Esophagus squamous epithelium (tissue), 5 donors: ENCODE measurements around the gene OR9G1. TPM values are rescaled to one million over a fixed set of nuclear protein-coding genes. Genes with fewer than 3 reads are reported as not detected.
"Not testable (repeated sequence)": the region's sequence is repeated elsewhere in the genome, so short reads cannot be mapped to it uniquely, and the experiment has no call there.

Experiments used
- DNase-seq: peaks from one replicate; lab custom pipeline; 2025; lab: John Stamatoyannopoulos, UW
- H3K27ac ChIP-seq, 4 donors: fragments of 200-600 bp; sonication (generic); one replicate each; pipeline ENCODE4 v1.5.1; 2016 to 2019; ENCODE audit warnings: mild to moderate bottlenecking in 1 of 4
- H3K27me3 ChIP-seq, 4 donors: fragments of 200-600 bp; sonication (generic); 1 replicate in 3 of 4; 2 replicates in 1 of 4; pipeline versions ENCODE4 v1.5.1 to v1.6.0; 2017 to 2021; ENCODE audit warnings: antibody characterized with exemption in 1 of 4
- H3K36me3 ChIP-seq, 3 donors: fragments of 200-600 bp; sonication (generic); one replicate each; pipeline ENCODE4 v1.5.1; 2016 to 2019
- H3K4me1 ChIP-seq, 3 donors: fragments of 200-600 bp; sonication (generic); one replicate each; pipeline ENCODE4 v1.5.1; 2017 to 2019
- H3K4me3 ChIP-seq, 4 donors: fragments of 200-600 bp; sonication (generic); 1 replicate in 3 of 4; 2 replicates in 1 of 4; pipeline ENCODE4 v1.5.1; 2016 to 2019; ENCODE audit warnings: mild to moderate bottlenecking in 2 of 4, moderate library complexity in 1 of 4
- H3K9me3 ChIP-seq, 3 donors: fragments of 200-600 bp; sonication (generic); one replicate each; pipeline ENCODE4 v1.5.1; 2016 to 2019
- POLR2A ChIP-seq, 4 donors: fragments of 450-650 bp; IDR thresholded peaks; one replicate each; pipeline ENCODE4 v1.6.1; 2017; ENCODE audit warnings: antibody characterized with exemption in 4 of 4, mild to moderate bottlenecking in 4 of 4, moderate library complexity in 3 of 4
- WGBS, 2 donors: methylation state at CpG; one replicate each; pipeline ENCODE4 v1.1.5; 2018; 5-methylcytosine and 5-hydroxymethylcytosine counted together
- intact Hi-C: fragments of 100-400 bp; cut with DNase I; formaldehyde crosslinking; loops from one replicate; pipeline ENCODE4 v1.15.0; 2022
- total RNA-seq, 4 donors: library from RNA; depleted of rRNA; stranded (reverse); fragments of >200 nt; gene quantifications; one replicate each; pipeline ENCODE4 v1.1.0, GENCODE V29; 2016
- TF ChIP-seq, protein P1 (sequence below), 6 experiments: fragments of 450-650 bp in 4 of 6; fragments of 200-600 bp in 2 of 6; sonication (generic) in 2 of 6; IDR thresholded peaks; one replicate each; pipeline ENCODE4 v1.5.1; 2016 to 2019; ENCODE audit warnings: antibody characterized with exemption in 6 of 6, mild to moderate bottlenecking in 4 of 6, moderate library complexity in 4 of 6
- donor health status: DM: yes; HTN: yes; CAD: no.

OR9G1 gene, protein sequence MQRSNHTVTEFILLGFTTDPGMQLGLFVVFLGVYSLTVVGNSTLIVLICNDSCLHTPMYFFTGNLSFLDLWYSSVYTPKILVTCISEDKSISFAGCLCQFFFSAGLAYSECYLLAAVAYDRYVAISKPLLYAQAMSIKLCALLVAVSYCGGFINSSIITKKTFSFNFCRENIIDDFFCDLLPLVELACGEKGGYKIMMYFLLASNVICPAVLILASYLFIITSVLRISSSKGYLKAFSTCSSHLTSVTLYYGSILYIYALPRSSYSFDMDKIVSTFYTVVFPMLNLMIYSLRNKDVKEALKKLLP
- total RNA-seq: not detected

DNA sequence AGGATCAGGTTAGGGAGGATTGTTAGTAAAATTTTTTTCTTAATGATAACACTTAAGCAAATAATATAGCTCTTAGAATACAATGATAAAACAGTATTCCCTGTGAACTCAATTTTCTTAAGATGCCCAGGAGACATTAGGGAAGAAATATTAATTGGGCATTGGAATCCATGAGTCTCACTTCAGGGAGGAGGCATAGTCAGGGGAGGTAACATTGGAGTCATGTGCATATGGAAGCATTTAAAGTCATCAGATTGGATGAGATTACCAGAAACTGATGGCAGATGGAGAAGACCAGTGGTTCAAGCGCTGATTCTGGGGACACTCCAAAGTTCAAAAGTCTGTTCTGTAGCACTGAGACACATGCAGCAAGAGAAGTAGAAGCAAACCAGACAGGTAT lies at the start of gene OR9G1:
Gene OR9G1 (plus strand): TSS at position 301 of the 400 bp plus-strand sequence. CDS start 1,293 bp downstream, outside the sequence.
- Histone ChIP-seq H3K27ac (no peak within 1 kb of the TSS), H3K4me1 (no peaks in the 10 kb centered on the region), H3K9me3 (no peaks in the 10 kb centered on the region), H3K4me3 (no peak within 1 kb of the TSS), H3K27me3 (no peaks in the 10 kb centered on the region), H3K36me3 (no peaks in the 10 kb centered on the region)
- TF ChIP-seq, protein P1, sequence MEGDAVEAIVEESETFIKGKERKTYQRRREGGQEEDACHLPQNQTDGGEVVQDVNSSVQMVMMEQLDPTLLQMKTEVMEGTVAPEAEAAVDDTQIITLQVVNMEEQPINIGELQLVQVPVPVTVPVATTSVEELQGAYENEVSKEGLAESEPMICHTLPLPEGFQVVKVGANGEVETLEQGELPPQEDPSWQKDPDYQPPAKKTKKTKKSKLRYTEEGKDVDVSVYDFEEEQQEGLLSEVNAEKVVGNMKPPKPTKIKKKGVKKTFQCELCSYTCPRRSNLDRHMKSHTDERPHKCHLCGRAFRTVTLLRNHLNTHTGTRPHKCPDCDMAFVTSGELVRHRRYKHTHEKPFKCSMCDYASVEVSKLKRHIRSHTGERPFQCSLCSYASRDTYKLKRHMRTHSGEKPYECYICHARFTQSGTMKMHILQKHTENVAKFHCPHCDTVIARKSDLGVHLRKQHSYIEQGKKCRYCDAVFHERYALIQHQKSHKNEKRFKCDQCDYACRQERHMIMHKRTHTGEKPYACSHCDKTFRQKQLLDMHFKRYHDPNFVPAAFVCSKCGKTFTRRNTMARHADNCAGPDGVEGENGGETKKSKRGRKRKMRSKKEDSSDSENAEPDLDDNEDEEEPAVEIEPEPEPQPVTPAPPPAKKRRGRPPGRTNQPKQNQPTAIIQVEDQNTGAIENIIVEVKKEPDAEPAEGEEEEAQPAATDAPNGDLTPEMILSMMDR (IDR thresholded peaks at IDR 0.05): no peak
- TF ChIP-seq POLR2A (IDR thresholded peaks at IDR 0.05): no peak
- WGBS, 2 donors: 84 to 93% methylated on average over 1 of the region's 1 CpG
- no peak for DNase-seq
- intact Hi-C loops: no loop called here

DNA sequence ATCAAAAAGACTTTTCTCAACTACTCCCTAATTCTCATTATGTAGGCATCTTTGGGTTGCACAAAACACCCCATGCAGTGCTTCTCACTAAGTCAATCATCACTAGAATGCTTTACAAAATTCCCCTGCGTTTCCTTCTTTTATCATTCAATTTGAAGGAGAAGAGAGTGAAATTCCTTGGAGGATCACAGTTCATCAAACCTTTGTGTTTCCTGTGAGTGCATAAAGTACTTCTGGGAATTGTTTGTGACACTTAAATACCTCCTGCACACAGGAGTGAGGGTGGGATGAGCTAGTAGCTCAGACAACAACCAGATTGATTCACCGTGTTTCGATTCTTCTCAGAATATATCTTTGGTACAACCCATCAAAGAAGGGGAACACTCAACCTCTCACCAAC lies 39.1 kb upstream of the OR9G1 start:
- no peaks in the 10 kb centered on the region for H3K4me1 ChIP-seq
- no peaks in the 10 kb centered on the region for H3K36me3 ChIP-seq
- no peak overlapping the region for H3K27ac ChIP-seq
- 22 to 25% methylated on average over 3 of the region's 3 CpGs for WGBS, 2 donors
- TF ChIP-seq POLR2A (IDR thresholded peaks at IDR 0.05): no peak
- TF ChIP-seq, protein P1 (IDR thresholded peaks at IDR 0.05): no peak
- DNase-seq: no peak
- no peaks in the 10 kb centered on the region for H3K9me3 ChIP-seq
- H3K27me3 ChIP-seq: no peaks in the 10 kb centered on the region
- intact Hi-C loops: no loop called here
- H3K4me3 ChIP-seq: no peak overlapping the region

DNA sequence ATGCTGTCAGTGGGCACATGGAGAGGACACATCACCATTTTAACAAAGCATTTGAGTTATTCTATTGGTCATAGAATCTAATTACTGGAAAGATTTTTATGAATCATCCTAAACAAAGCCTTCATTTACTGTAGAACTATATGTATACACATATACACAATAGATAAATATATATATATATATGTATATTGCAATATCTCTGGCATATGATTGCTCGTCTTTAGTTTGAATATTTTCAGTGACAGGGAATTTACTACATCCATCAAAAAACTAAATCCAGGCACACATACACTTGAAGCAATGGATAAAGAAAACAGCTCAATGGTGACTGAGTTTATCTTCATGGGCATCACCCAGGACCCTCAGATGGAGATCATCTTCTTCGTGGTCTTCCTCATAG lies 35.5 kb upstream of the OR9G1 start, which contains the start of gene OR5AR1:
Gene OR5AR1 (plus strand): TSS at position 301 of the 400 bp plus-strand sequence. CDS start 0 bp downstream, at position 301.
- no peaks in the 10 kb centered on the region for H3K27me3 ChIP-seq
- H3K4me1 ChIP-seq: no peaks in the 10 kb centered on the region
- TF ChIP-seq POLR2A (IDR thresholded peaks at IDR 0.05): no peak
- TF ChIP-seq, protein P1 (IDR thresholded peaks at IDR 0.05): no peak
- no peak within 1 kb of the TSS for H3K4me3 ChIP-seq
- WGBS, 2 donors: 62 to 69% methylated on average over 2 of the region's 2 CpGs
- no peaks in the 10 kb centered on the region for H3K9me3 ChIP-seq
- H3K36me3 ChIP-seq: no peaks in the 10 kb centered on the region
- DNase-seq: no peak
- no peak within 1 kb of the TSS for H3K27ac ChIP-seq
- intact Hi-C loops: no loop called here

DNA sequence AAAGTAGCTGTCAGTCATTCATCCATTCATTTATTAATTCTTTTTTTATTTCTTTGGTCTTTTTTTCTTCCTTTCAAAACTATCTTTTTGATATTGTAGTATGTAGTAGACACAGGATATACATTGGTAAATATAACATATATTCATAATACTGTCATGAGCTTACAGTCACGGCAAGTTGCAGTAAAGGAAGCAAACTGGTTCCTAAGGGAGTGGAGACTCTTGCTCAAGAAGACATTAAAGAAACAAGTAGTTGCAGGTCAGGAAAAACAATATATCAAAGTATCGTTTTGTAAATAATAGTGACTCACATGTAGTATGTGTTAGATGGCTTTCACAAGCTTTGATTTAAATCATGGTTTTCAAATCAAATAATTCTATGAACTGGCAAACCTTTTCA lies 27.9 kb upstream of the OR9G1 start:
- Histone ChIP-seq H3K27me3 (no peaks in the 10 kb centered on the region), H3K9me3 (no peaks in the 10 kb centered on the region), H3K27ac (no peak overlapping the region), H3K4me1 (no peaks in the 10 kb centered on the region), H3K36me3 (no peaks in the 10 kb centered on the region), H3K4me3 (no peak overlapping the region)
- DNase-seq: no peak
- TF ChIP-seq POLR2A (IDR thresholded peaks at IDR 0.05): no peak
- TF ChIP-seq, protein P1 (IDR thresholded peaks at IDR 0.05): no peak
- 50 to 52% methylated on average over 2 of the region's 2 CpGs for WGBS, 2 donors
- intact Hi-C loops: no loop called here

DNA sequence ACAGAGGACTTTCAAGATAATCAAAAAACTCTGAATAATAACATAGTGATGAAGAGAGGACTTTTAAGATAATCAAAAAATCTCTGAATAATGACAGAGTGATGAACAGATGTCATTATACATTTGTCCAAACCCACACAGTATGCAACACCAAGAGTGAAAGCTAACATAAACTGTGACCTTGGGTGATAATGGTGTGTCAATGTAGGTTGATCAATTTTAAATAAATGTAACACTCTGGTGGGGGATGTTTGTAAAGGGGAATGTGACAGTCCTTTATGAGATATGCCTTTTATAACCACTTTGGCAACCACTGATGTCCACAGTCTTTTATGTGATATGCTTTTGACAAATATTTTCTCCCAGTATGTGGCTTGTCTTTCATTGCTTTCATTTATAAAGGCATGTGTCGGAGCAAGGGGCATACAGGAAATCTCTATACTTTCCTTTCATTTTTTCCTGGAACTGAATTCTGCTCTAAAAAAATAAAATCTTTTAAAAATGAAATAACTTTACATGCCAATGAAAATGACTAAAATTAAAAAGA lies 10.3 kb upstream of the OR9G1 start:
- Histone ChIP-seq H3K4me1 (no peaks in the 10 kb centered on the region), H3K9me3 (no peaks in the 10 kb centered on the region), H3K27ac (no peak overlapping the region), H3K4me3 (no peak overlapping the region), H3K27me3 (no peaks in the 10 kb centered on the region), H3K36me3 (no peaks in the 10 kb centered on the region)
- WGBS, 2 donors: 36 to 44% methylated on average over 1 of the region's 1 CpG
- TF ChIP-seq POLR2A (IDR thresholded peaks at IDR 0.05): no peak
- TF ChIP-seq, protein P1 (IDR thresholded peaks at IDR 0.05): no peak
- no peak for DNase-seq
- intact Hi-C loops: no loop called here

DNA sequence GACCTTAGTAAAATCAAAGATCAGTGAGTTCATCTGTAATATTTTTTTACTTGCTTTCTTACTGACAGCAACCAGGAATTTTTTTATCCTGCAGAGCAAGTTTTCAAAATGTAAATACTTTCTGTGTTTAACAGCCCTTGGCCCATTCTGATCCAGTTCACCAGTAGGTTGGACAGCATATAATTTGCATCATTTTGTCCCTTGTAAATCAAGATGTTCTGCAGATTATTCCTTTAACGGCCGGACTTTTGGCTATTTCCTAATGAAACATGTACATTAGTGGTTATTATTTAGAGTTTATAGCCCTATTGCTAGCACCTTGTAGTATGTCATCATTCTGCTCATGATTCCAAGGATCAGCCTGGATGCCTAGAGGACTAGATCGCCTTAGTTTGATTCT lies 7.7 kb upstream of the OR9G1 start:
- H3K4me1 ChIP-seq, H3K27me3 ChIP-seq, H3K27ac ChIP-seq, intact Hi-C loops, DNase-seq, H3K9me3 ChIP-seq, H3K4me3 ChIP-seq, H3K36me3 ChIP-seq: not testable (repeated sequence)
- 71 to 89% methylated on average over 3 of the region's 3 CpGs for WGBS, 2 donors
